Measurements from ENCODE around the gene DPM1.

DNA sequence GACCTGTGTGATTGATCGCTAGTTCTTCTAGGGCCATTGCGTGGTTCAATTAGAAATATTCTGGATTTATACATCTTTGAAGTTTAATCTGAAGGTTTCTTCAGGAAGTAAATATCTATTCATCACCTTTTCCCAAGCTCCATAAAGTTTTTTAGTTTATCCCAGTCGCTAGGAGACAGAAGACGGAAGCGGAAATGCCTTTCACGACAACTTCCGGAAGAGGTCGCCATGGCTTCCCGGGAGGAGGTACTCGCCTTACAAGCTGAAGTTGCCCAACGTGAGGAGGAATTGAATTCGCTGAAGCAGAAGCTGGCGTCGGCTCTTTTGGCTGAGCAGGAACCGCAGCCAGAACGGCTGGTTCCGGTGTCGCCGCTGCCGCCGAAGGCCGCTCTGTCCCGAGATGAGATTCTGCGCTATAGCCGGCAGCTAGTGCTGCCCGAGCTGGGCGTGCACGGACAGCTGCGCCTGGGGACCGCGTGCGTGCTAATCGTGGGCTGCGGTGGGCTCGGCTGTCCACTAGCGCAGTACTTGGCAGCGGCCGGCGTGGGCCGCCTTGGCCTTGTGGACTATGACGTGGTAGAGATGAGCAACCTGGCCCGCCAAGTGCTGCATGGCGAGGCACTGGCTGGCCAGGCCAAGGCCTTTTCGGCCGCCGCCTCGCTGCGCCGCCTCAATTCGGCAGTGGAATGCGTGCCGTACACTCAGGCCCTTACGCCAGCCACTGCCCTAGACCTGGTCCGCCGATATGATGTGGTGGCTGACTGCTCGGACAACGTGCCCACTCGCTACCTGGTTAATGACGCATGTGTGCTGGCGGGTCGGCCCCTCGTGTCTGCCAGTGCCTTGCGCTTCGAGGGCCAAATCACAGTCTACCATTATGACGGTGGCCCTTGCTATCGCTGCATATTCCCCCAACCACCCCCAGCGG is 547 bp upstream of the DPM1 start, which contains the start of gene MOCS3:
- TF ChIP-seq, protein P1, sequence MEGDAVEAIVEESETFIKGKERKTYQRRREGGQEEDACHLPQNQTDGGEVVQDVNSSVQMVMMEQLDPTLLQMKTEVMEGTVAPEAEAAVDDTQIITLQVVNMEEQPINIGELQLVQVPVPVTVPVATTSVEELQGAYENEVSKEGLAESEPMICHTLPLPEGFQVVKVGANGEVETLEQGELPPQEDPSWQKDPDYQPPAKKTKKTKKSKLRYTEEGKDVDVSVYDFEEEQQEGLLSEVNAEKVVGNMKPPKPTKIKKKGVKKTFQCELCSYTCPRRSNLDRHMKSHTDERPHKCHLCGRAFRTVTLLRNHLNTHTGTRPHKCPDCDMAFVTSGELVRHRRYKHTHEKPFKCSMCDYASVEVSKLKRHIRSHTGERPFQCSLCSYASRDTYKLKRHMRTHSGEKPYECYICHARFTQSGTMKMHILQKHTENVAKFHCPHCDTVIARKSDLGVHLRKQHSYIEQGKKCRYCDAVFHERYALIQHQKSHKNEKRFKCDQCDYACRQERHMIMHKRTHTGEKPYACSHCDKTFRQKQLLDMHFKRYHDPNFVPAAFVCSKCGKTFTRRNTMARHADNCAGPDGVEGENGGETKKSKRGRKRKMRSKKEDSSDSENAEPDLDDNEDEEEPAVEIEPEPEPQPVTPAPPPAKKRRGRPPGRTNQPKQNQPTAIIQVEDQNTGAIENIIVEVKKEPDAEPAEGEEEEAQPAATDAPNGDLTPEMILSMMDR (IDR thresholded peaks at IDR 0.05) = peak in 1 of 3 experiments; percentile 1
- TF ChIP-seq POLR2A (IDR thresholded peaks at IDR 0.05) = no peak

Data from testis (tissue), 2 donors.